MCF 10A (cell line): ENCODE data around the gene CNTNAP2. TPM values are rescaled to one million over a fixed set of nuclear protein-coding genes. Genes with fewer than 3 reads are reported as not detected.

Source experiments
- BruUV-seq: library from RNA; stranded (reverse); fragments of 400-500 nt; replicated peaks from 2 replicates; lab custom pipeline; 2021; lab: Mats Ljungman, UMichigan
- CTCF ChIA-PET: fragments of 300-600 bp; sonication (Branson Sonifier 250); formaldehyde crosslinking; extraction: SDS; loops from one replicate; lab custom pipeline; 2021; ENCODE audit warnings: antibody characterized with exemption, inconsistent platforms; lab: Yijun Ruan, JAX
- POLR2A ChIA-PET: fragments of 300-600, 350-650 bp; sonication (Branson Sonifier 250); formaldehyde crosslinking; extraction: SDS; loops from one replicate; lab custom pipeline; 2020; ENCODE audit warnings: antibody characterized with exemption, inconsistent platforms; lab: Yijun Ruan, JAX
- DNase-seq: peaks from one replicate; pipeline ENCODE4 v3.0.0-alpha.2; 2018; ENCODE audit not compliant: unreplicated experiment
- H3K27ac Mint-ChIP-seq: one replicate; pipeline ENCODE4 v1.8.0; 2022; ENCODE audit warnings: mild to moderate bottlenecking, low read depth, mixed read lengths; ENCODE audit not compliant: unreplicated experiment
- H3K27me3 Mint-ChIP-seq: one replicate; pipeline ENCODE4 v1.8.0; 2022; ENCODE audit warnings: mixed read lengths; ENCODE audit not compliant: insufficient read depth, unreplicated experiment
- H3K36me3 Mint-ChIP-seq: one replicate; pipeline ENCODE4 v1.8.0; 2022; ENCODE audit warnings: mild to moderate bottlenecking, moderate library complexity, mixed read lengths; ENCODE audit not compliant: insufficient read depth, unreplicated experiment
- H3K4me1 Mint-ChIP-seq: one replicate; pipeline ENCODE4 v1.8.0; 2022; ENCODE audit warnings: mixed read lengths; ENCODE audit not compliant: insufficient read depth, unreplicated experiment
- H3K4me3 Mint-ChIP-seq: one replicate; pipeline ENCODE4 v1.8.0; 2022; ENCODE audit warnings: mild to moderate bottlenecking, moderate library complexity, mixed read lengths; ENCODE audit not compliant: unreplicated experiment
- H3K9me3 Mint-ChIP-seq: one replicate; pipeline ENCODE4 v1.8.0; 2022; ENCODE audit warnings: mixed read lengths; ENCODE audit not compliant: unreplicated experiment
- CTCF ChIP-seq: fragments of 200-600 bp; IDR thresholded peaks from one replicate; pipeline ENCODE4 v1.8.0; 2022; ENCODE audit warnings: antibody characterized with exemption, mild to moderate bottlenecking; ENCODE audit not compliant: unreplicated experiment
- intact Hi-C: fragments of 100-400 bp; cut with micrococcal nuclease; formaldehyde crosslinking; loops from 2 replicates; pipeline ENCODE4 v1.14.1; 2022
- total RNA-seq: library from RNA; stranded (reverse); gene quantifications from 2 replicates; pipeline ENCODE4 v1.2.3, GENCODE V29; 2022

The CNTNAP2 gene
- total RNA-seq, 1 experiment from 2014 or later, result 1.1 TPM

GRCh38 chr7:148304456-148304855, 2187.9 kb downstream of the CNTNAP2 start:
- no peak overlapping the region for H3K4me3 Mint-ChIP-seq
- no TSS peak for BruUV-seq
- ChIA-PET POLR2A (interaction anchor here (1.2 to 2.4 kb wide), 3 partner anchors 10 to 154 kb away, joined by 6 to 10 read pairs (median 10); no protein-coding TSS in a partner anchor), CTCF (interaction anchor here (0.6 to 1.7 kb wide), 5 partner anchors 10 to 82 kb away, joined by 3 to 4 read pairs (median 4); no protein-coding TSS in a partner anchor)
- H3K4me1 Mint-ChIP-seq, result peaks cover 6% of the 10 kb centered on the region
- no peaks in the 10 kb centered on the region for H3K9me3 Mint-ChIP-seq
- TF ChIP-seq CTCF, result no peak
- H3K27me3 Mint-ChIP-seq, result no peaks in the 10 kb centered on the region
- H3K27ac Mint-ChIP-seq, result no peak overlapping the region
- DNase-seq, result no peak
- H3K36me3 Mint-ChIP-seq, result no peaks in the 10 kb centered on the region
- intact Hi-C loops, result loop anchor here (5.0 kb wide), 1 partner anchor 33 kb away; no protein-coding TSS in a partner anchor

GRCh38 chr7:148306759-148307158, 2190.2 kb downstream of the CNTNAP2 start:
- Mint-ChIP-seq H3K4me1 (peaks cover 6% of the 10 kb centered on the region), H3K27me3 (no peaks in the 10 kb centered on the region), H3K4me3 (no peak overlapping the region), H3K27ac (no peak overlapping the region), H3K9me3 (no peaks in the 10 kb centered on the region), H3K36me3 (no peaks in the 10 kb centered on the region)
- no peak for TF ChIP-seq CTCF
- CTCF ChIA-PET, result interaction anchor here (0.7 to 1.9 kb wide), 3 partner anchors 11 to 440 kb away, joined by 3 to 5 read pairs (median 4); no protein-coding TSS in a partner anchor
- no peak for DNase-seq
- no TSS peak for BruUV-seq
- POLR2A ChIA-PET, result interaction anchor here (1.1 kb wide), 1 partner anchor 66 kb away, joined by 3 read pairs; no protein-coding TSS in a partner anchor
- intact Hi-C loops, result no loop called here

GRCh38 chr7:148318102-148318811, 2201.7 kb downstream of the CNTNAP2 start:
- POLR2A ChIA-PET, result interaction anchor here (0.7 kb wide), 1 partner anchor 48 kb away, joined by 3 read pairs; no protein-coding TSS in a partner anchor
- H3K27me3 Mint-ChIP-seq, result peaks cover 16% of the 10 kb centered on the region
- DNase-seq, result no peak
- H3K36me3 Mint-ChIP-seq, result no peaks in the 10 kb centered on the region
- no TSS peak for BruUV-seq
- no peak overlapping the region for H3K4me3 Mint-ChIP-seq
- no peaks in the 10 kb centered on the region for H3K4me1 Mint-ChIP-seq
- CTCF ChIA-PET, result interaction anchor here (0.6 to 0.8 kb wide), 2 partner anchors 12 to 624 kb away, joined by 3 to 4 read pairs; no protein-coding TSS in a partner anchor
- H3K9me3 Mint-ChIP-seq, result no peaks in the 10 kb centered on the region
- TF ChIP-seq CTCF, result no peak
- intact Hi-C loops, result no loop called here
- H3K27ac Mint-ChIP-seq, result no peak overlapping the region

- H3K4me3 Mint-ChIP-seq, result no peak overlapping the region
- CTCF ChIA-PET, result no interaction called here
- H3K27me3 Mint-ChIP-seq, result peaks cover 10% of the 10 kb centered on the region
- no peak for DNase-seq
- TF ChIP-seq CTCF, result no peak
- no peaks in the 10 kb centered on the region for H3K4me1 Mint-ChIP-seq
- no peak overlapping the region for H3K27ac Mint-ChIP-seq
- BruUV-seq, result no TSS peak
- no peaks in the 10 kb centered on the region for H3K9me3 Mint-ChIP-seq
- H3K36me3 Mint-ChIP-seq, result no peaks in the 10 kb centered on the region
- POLR2A ChIA-PET, result interaction anchor here (0.7 kb wide), 1 partner anchor 48 kb away, joined by 3 read pairs; no protein-coding TSS in a partner anchor
- intact Hi-C loops, result no loop called here
Measured at GRCh38 chr7:148318838-148319237, 2202.2 kb downstream of the CNTNAP2 start.
